ENCODE measurements around the gene IL21R.
"Not testable (repeated sequence)": the region's sequence is repeated elsewhere in the genome, so short reads cannot be mapped to it uniquely, and the experiment has no call there.

The IL21R gene

GRCh38 chr16:27400751-27401620 is 988 bp upstream of the IL21R start:
- DNase-seq (ENCODE audit: extremely low read depth in 1 of 2, low read depth in 1 of 2) = no peak

- no peak for DNase-seq (ENCODE audit: extremely low read depth in 1 of 2, low read depth in 1 of 2)
Observed at GRCh38 chr16:27402569-27402963, 592 bp downstream of the IL21R start.

- no peak for DNase-seq (ENCODE audit: extremely low read depth in 1 of 2, low read depth in 1 of 2)
Observed at GRCh38 chr16:27402964-27403600, 1.1 kb downstream of the IL21R start.

GRCh38 chr16:27403601-27403992 is 1.6 kb downstream of the IL21R start:
- no peak for DNase-seq (ENCODE audit: extremely low read depth in 1 of 2, low read depth in 1 of 2)

- no peak for DNase-seq (ENCODE audit: extremely low read depth in 1 of 2, low read depth in 1 of 2)
Observed at GRCh38 chr16:27404163-27404823, 2.3 kb downstream of the IL21R start.

- DNase-seq (ENCODE audit: extremely low read depth in 1 of 2, low read depth in 1 of 2) = peak in 1 of 2 donors; percentile 28
Observed at GRCh38 chr16:27405546-27406451, 3.8 kb downstream of the IL21R start.

GRCh38 chr16:27406511-27407128 is 4.6 kb downstream of the IL21R start:
- DNase-seq (ENCODE audit: extremely low read depth in 1 of 2, low read depth in 1 of 2) = no peak

GRCh38 chr16:27407133-27407532 is 5.2 kb downstream of the IL21R start:
- no peak for DNase-seq (ENCODE audit: extremely low read depth in 1 of 2, low read depth in 1 of 2)

GRCh38 chr16:27408012-27408601 is 6.1 kb downstream of the IL21R start:
- DNase-seq (ENCODE audit: extremely low read depth in 1 of 2, low read depth in 1 of 2) = no peak

- no peak for DNase-seq (ENCODE audit: extremely low read depth in 1 of 2, low read depth in 1 of 2)
Observed at GRCh38 chr16:27408602-27409031, 6.6 kb downstream of the IL21R start.

GRCh38 chr16:27409958-27410357 is 8.0 kb downstream of the IL21R start:
- DNase-seq (ENCODE audit: extremely low read depth in 1 of 2, low read depth in 1 of 2) = not testable (repeated sequence)

GRCh38 chr16:27410761-27411160 is 8.8 kb downstream of the IL21R start:
- DNase-seq (ENCODE audit: extremely low read depth in 1 of 2, low read depth in 1 of 2) = no peak

- no peak for DNase-seq (ENCODE audit: extremely low read depth in 1 of 2, low read depth in 1 of 2)
Observed at GRCh38 chr16:27413956-27414355, 12.0 kb downstream of the IL21R start.

- no peak for DNase-seq (ENCODE audit: extremely low read depth in 1 of 2, low read depth in 1 of 2)
Observed at GRCh38 chr16:27414788-27415431, 12.9 kb downstream of the IL21R start.

GRCh38 chr16:27417047-27417671 is 15.2 kb downstream of the IL21R start:
- DNase-seq (ENCODE audit: extremely low read depth in 1 of 2, low read depth in 1 of 2) = no peak

- DNase-seq (ENCODE audit: extremely low read depth in 1 of 2, low read depth in 1 of 2) = no peak
Observed at GRCh38 chr16:27421961-27422740, 20.2 kb downstream of the IL21R start.

- no peak for DNase-seq (ENCODE audit: extremely low read depth in 1 of 2, low read depth in 1 of 2)
Observed at GRCh38 chr16:27424772-27425498, 23.0 kb downstream of the IL21R start.
